ENCODE data around the gene ACADVL. TPM values are rescaled to one million over a fixed set of nuclear protein-coding genes. Genes with fewer than 3 reads are reported as not detected.

Gene ACADVL
- total RNA-seq, 1 donor: 191 TPM

GRCh38 chr17:7250695-7251627 is 31.2 kb downstream of the ACADVL start:
- peak in 2 of 3 donors; percentile 54 to 57 for DNase-seq (ENCODE audit: low read depth in 2 of 3, low spot score in 2 of 3)

GRCh38 chr17:7251661-7252175 is 32.0 kb downstream of the ACADVL start, which contains the start of gene CTDNEP1:
Gene CTDNEP1 (minus strand): TSS chr17:7251734. CDS start chr17:7251296, 438 bp downstream.
- peak in 2 of 3 donors; percentile 99 to 100 for DNase-seq (ENCODE audit: low read depth in 2 of 3, low spot score in 2 of 3)

GRCh38 chr17:7252176-7253043 is 32.7 kb downstream of the ACADVL start, which contains the start of gene ELP5:
Gene ELP5 (plus strand): TSS chr17:7252215. CDS start chr17:7252551, 336 bp downstream.
- peak in 2 of 3 donors; percentile 96 to 99 for DNase-seq (ENCODE audit: low read depth in 2 of 3, low spot score in 2 of 3)

- no peak for DNase-seq (ENCODE audit: low read depth in 2 of 3, low spot score in 2 of 3)
Observed at GRCh38 chr17:7253082-7253481, 33.3 kb downstream of the ACADVL start.

GRCh38 chr17:7254511-7254910 is 34.8 kb downstream of the ACADVL start:
- no peak for DNase-seq (ENCODE audit: low read depth in 2 of 3, low spot score in 2 of 3)

GRCh38 chr17:7256766-7257456 is 37.2 kb downstream of the ACADVL start:
- no peak for DNase-seq (ENCODE audit: low read depth in 2 of 3, low spot score in 2 of 3)

- DNase-seq (ENCODE audit: low read depth in 2 of 3, low spot score in 2 of 3): no peak
Observed at GRCh38 chr17:7258731-7259554, 39.2 kb downstream of the ACADVL start.

- no peak for DNase-seq (ENCODE audit: low read depth in 2 of 3, low spot score in 2 of 3)
Observed at GRCh38 chr17:7259555-7259889, 39.8 kb downstream of the ACADVL start.

GRCh38 chr17:7260151-7260550 is 40.4 kb downstream of the ACADVL start:
- DNase-seq (ENCODE audit: low read depth in 2 of 3, low spot score in 2 of 3): no peak

- peak in 2 of 3 donors; percentile 18 to 39 for DNase-seq (ENCODE audit: low read depth in 2 of 3, low spot score in 2 of 3)
Observed at GRCh38 chr17:7260651-7261378, 41.1 kb downstream of the ACADVL start.

- DNase-seq (ENCODE audit: low read depth in 2 of 3, low spot score in 2 of 3): peak in 2 of 3 donors; percentile 29 to 33
Observed at GRCh38 chr17:7261379-7262191, 41.8 kb downstream of the ACADVL start.

- no peak for DNase-seq (ENCODE audit: low read depth in 2 of 3, low spot score in 2 of 3)
Observed at GRCh38 chr17:7262192-7262934, 42.6 kb downstream of the ACADVL start, which contains the start of gene CLDN7. Gene CLDN7 (minus strand): TSS chr17:7262478. CDS start chr17:7262043, 435 bp downstream.

GRCh38 chr17:7262935-7263800 is 43.4 kb downstream of the ACADVL start:
- DNase-seq (ENCODE audit: low read depth in 2 of 3, low spot score in 2 of 3): peak in 1 of 3 donors; percentile 25

- no peak for DNase-seq (ENCODE audit: low read depth in 2 of 3, low spot score in 2 of 3)
Observed at GRCh38 chr17:7263801-7264078, 44.0 kb downstream of the ACADVL start.

GRCh38 chr17:7266784-7267183 is 47.0 kb downstream of the ACADVL start:
- no peak for DNase-seq (ENCODE audit: low read depth in 2 of 3, low spot score in 2 of 3)

Measured in hematopoietic multipotent progenitor cell (in vitro differentiated cells).